GM12891 (cell line): Measurements from ENCODE around the gene TMCC1.

Experiments used
- PAX5 ChIP-seq: IDR thresholded peaks from 2 replicates; pipeline ENCODE4 v1.6.1; 2011; ENCODE audit warnings: low read length, moderate library complexity, mild to moderate bottlenecking; ENCODE audit not compliant: insufficient read depth, severe bottlenecking
- POLR2A ChIP-seq: IDR thresholded peaks from 2 replicates; pipeline ENCODE4 v1.6.1; 2011; ENCODE audit warnings: low read depth, low read length, control low read depth
- POLR2AphosphoS5 ChIP-seq: IDR thresholded peaks from 2 replicates; pipeline ENCODE4 v1.6.1; 2011; ENCODE audit warnings: low read depth, low read length, control low read depth
- SPI1 ChIP-seq: IDR thresholded peaks from 2 replicates; pipeline ENCODE4 v1.6.1; 2011; ENCODE audit warnings: low read depth, low read length, control low read depth
- TAF1 ChIP-seq: IDR thresholded peaks from 2 replicates; pipeline ENCODE4 v1.6.1; 2011; ENCODE audit warnings: low read depth, low read length, control low read depth

DNA sequence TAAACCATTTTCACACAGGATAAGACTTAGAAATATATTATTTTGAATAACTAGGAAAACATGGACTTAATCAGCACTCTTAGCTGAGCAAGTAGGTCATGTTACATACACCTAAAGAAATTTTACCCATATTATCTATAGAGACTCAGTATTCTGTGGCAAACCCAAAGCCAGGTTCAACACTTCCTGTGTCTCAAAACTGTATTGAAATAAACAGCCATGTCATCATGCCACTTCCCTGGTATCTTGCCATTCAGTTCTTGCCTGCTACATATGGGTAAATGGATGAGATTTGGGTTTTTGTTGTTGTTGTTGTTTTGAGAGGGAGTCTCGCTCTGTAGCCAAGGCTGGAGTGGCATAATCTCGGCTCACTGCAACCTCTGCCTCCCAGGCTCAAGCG, 145.5 kb downstream of the TMCC1 start:
- TF ChIP-seq POLR2AphosphoS5 (no peak), POLR2A (no peak), SPI1 (no peak), TAF1 (no peak), PAX5 (no peak)
